Tibial nerve (tissue), 4 donors: ENCODE data around the gene S100A7A. TPM values are rescaled to one million over a fixed set of nuclear protein-coding genes. Genes with fewer than 3 reads are reported as not detected.

ENCODE experiments used
- DNase-seq, 2 donors: peaks; one replicate each; pipeline ENCODE4 v3.0.0-alpha.2; 2019; ENCODE audit warnings: low spot score in 2 of 2
- H3K27ac ChIP-seq, 4 donors: fragments of 200-600 bp; sonication (generic) in 3 of 4; one replicate each; pipeline ENCODE4 v1.5.1; 2017 to 2019; ENCODE audit warnings: mild to moderate bottlenecking in 1 of 4
- H3K27me3 ChIP-seq, 2 donors: fragments of 200-600 bp; sonication (generic) in 1 of 2; one replicate each; pipeline versions ENCODE4 v1.5.1 to v1.6.0; 2017 to 2019
- H3K36me3 ChIP-seq, 3 donors: fragments of 200-600 bp; sonication (generic); one replicate each; pipeline ENCODE4 v1.5.1; 2018 to 2019
- H3K4me1 ChIP-seq, 4 donors: fragments of 200-600 bp; sonication (generic) in 3 of 4; one replicate each; pipeline ENCODE4 v1.5.1; 2017 to 2019
- H3K4me3 ChIP-seq, 4 donors: fragments of 200-600 bp; sonication (generic) in 3 of 4; one replicate each; pipeline ENCODE4 v1.5.1; 2017 to 2019; ENCODE audit warnings: mild to moderate bottlenecking in 1 of 4, moderate library complexity in 1 of 4
- H3K9me3 ChIP-seq, 4 donors: fragments of 200-600 bp; sonication (generic) in 3 of 4; one replicate each; pipeline ENCODE4 v1.5.1; 2017 to 2019
- EP300 ChIP-seq, 2 donors: sonication (generic); formaldehyde crosslinking; IDR thresholded peaks; one replicate each; pipeline ENCODE4 v1.6.1; 2017; ENCODE audit warnings: antibody characterized with exemption in 2 of 2, mild to moderate bottlenecking in 1 of 2
- POLR2A ChIP-seq, 2 donors: fragments of 450-650 bp; IDR thresholded peaks; one replicate each; pipeline ENCODE4 v1.6.1; 2017; ENCODE audit warnings: antibody characterized with exemption in 2 of 2, mild to moderate bottlenecking in 2 of 2, moderate library complexity in 2 of 2
- WGBS, 2 donors: methylation state at CpG; one replicate each; pipeline ENCODE4 v1.1.5; 2018; 5-methylcytosine and 5-hydroxymethylcytosine counted together
- total RNA-seq, 4 donors: library from RNA; depleted of rRNA; stranded (reverse); fragments of >200 nt; gene quantifications; one replicate each; pipeline ENCODE4 v1.1.0, GENCODE V29; 2016
- TF ChIP-seq, protein P1 (sequence below), 5 experiments: fragments of 200-600 bp in 3 of 5; fragments of 450-650 bp in 2 of 5; sonication (generic) in 3 of 5; IDR thresholded peaks; one replicate each; pipeline ENCODE4 v1.5.1; 2016 to 2019; ENCODE audit warnings: antibody characterized with exemption in 5 of 5, mild to moderate bottlenecking in 3 of 5, moderate library complexity in 2 of 5

The S100A7A gene
- total RNA-seq, 4 donors from 2014 or later = not detected

GRCh38 chr1:153431002-153431401 is 14.7 kb downstream of the S100A7A start:
- H3K4me3 ChIP-seq = no peak overlapping the region
- no peaks in the 10 kb centered on the region for H3K4me1 ChIP-seq
- TF ChIP-seq EP300 (IDR thresholded peaks at IDR 0.05) = no peak
- TF ChIP-seq, protein P1, sequence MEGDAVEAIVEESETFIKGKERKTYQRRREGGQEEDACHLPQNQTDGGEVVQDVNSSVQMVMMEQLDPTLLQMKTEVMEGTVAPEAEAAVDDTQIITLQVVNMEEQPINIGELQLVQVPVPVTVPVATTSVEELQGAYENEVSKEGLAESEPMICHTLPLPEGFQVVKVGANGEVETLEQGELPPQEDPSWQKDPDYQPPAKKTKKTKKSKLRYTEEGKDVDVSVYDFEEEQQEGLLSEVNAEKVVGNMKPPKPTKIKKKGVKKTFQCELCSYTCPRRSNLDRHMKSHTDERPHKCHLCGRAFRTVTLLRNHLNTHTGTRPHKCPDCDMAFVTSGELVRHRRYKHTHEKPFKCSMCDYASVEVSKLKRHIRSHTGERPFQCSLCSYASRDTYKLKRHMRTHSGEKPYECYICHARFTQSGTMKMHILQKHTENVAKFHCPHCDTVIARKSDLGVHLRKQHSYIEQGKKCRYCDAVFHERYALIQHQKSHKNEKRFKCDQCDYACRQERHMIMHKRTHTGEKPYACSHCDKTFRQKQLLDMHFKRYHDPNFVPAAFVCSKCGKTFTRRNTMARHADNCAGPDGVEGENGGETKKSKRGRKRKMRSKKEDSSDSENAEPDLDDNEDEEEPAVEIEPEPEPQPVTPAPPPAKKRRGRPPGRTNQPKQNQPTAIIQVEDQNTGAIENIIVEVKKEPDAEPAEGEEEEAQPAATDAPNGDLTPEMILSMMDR (IDR thresholded peaks at IDR 0.05) = no peak
- no peak for TF ChIP-seq POLR2A (IDR thresholded peaks at IDR 0.05)
- 84 to 86% methylated on average over 17 of the region's 17 CpGs for WGBS, 2 donors
- H3K27me3 ChIP-seq = no peaks in the 10 kb centered on the region
- DNase-seq = no peak
- no peaks in the 10 kb centered on the region for H3K9me3 ChIP-seq
- no peak overlapping the region for H3K27ac ChIP-seq
- H3K36me3 ChIP-seq = no peaks in the 10 kb centered on the region

GRCh38 chr1:153431427-153431826 is 15.1 kb downstream of the S100A7A start:
- Histone ChIP-seq H3K4me1 (no peaks in the 10 kb centered on the region), H3K4me3 (no peak overlapping the region), H3K27ac (no peak overlapping the region), H3K27me3 (no peaks in the 10 kb centered on the region), H3K36me3 (no peaks in the 10 kb centered on the region), H3K9me3 (no peaks in the 10 kb centered on the region)
- 80 to 82% methylated on average over 3 of the region's 3 CpGs for WGBS, 2 donors
- DNase-seq = no peak
- TF ChIP-seq EP300 (IDR thresholded peaks at IDR 0.05) (no peak), POLR2A (IDR thresholded peaks at IDR 0.05) (no peak)
- TF ChIP-seq, protein P1 (IDR thresholded peaks at IDR 0.05) = no peak

DNA sequence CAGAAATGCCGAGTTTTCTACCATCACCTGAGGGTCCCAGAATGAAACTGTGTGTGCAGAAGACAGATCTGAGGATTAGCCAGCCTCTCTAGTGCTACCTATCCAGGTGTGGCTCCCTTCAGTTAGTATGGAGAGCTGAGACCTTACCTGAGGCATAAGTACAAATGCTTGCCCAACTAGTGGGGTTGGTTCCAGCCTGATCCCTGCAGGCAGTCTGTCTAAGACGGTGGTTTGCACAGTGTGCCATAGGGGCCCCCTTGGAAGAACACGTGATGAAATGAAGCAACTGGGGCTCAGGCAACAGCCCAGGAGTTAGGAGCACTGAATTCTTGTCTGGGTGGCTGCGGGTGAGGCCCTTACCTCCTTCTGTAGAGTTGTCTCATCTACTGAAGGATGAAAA is 15.6 kb downstream of the S100A7A start:
- no peak overlapping the region for H3K27ac ChIP-seq
- H3K4me1 ChIP-seq = no peaks in the 10 kb centered on the region
- no peak overlapping the region for H3K4me3 ChIP-seq
- H3K36me3 ChIP-seq = no peaks in the 10 kb centered on the region
- no peaks in the 10 kb centered on the region for H3K27me3 ChIP-seq
- 65 to 75% methylated on average over 4 of the region's 4 CpGs for WGBS, 2 donors
- no peaks in the 10 kb centered on the region for H3K9me3 ChIP-seq
- DNase-seq = no peak
- no peak for TF ChIP-seq POLR2A (IDR thresholded peaks at IDR 0.05)
- TF ChIP-seq, protein P1 (IDR thresholded peaks at IDR 0.05) = no peak
- TF ChIP-seq EP300 (IDR thresholded peaks at IDR 0.05) = no peak

DNA sequence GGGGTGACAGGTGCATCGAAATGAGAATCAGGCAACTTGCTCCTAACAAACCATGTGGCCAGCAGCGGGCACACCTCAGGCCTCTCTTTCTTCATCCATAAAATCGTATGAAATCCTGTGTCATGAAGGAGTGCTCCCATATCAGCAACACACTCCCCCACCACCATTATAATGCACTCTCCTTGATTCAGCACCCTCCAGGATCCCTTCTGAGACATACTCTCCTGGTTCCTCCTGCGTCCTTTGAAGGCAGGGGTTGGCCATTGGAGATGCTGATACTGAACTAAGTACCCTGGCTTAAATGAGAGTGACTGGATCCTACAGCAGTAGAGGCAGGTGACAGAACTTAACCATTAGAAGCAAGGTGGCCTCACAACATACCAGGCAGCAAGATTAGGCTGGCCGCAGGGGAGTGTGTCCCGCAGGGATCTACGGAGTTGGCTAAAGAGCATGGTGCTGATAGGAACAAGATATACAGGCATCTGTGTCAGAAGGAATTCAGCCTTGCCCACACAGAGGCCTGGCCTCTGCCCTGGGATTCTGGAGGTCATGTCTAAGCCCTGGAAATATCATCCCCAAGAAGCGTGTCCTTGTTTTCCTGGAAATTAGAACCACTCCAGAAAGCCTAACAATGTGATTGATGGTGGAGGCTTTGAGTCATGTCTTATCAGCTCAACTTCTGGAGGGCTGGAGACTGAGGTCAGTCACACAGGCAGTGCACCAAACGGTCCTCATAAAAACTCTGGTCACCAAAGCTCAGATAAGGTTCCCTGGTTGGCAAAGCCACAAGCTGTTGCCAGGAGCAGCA is 16.8 kb downstream of the S100A7A start:
- H3K36me3 ChIP-seq = no peaks in the 10 kb centered on the region
- H3K27me3 ChIP-seq = no peaks in the 10 kb centered on the region
- WGBS, 2 donors = 70 to 72% methylated on average over 9 of the region's 9 CpGs
- TF ChIP-seq EP300 (IDR thresholded peaks at IDR 0.05) = no peak
- no peak for TF ChIP-seq POLR2A (IDR thresholded peaks at IDR 0.05)
- TF ChIP-seq, protein P1 (IDR thresholded peaks at IDR 0.05) = no peak
- no peaks in the 10 kb centered on the region for H3K9me3 ChIP-seq
- H3K4me3 ChIP-seq = no peak overlapping the region
- H3K27ac ChIP-seq = no peak overlapping the region
- H3K4me1 ChIP-seq = no peaks in the 10 kb centered on the region
- DNase-seq = no peak

GRCh38 chr1:153434746-153435455 is 18.6 kb downstream of the S100A7A start:
- no peaks in the 10 kb centered on the region for H3K4me1 ChIP-seq
- TF ChIP-seq EP300 (IDR thresholded peaks at IDR 0.05) (no peak), POLR2A (IDR thresholded peaks at IDR 0.05) (no peak)
- TF ChIP-seq, protein P1 (IDR thresholded peaks at IDR 0.05) = no peak
- H3K36me3 ChIP-seq = no peaks in the 10 kb centered on the region
- H3K27ac ChIP-seq = no peak overlapping the region
- H3K4me3 ChIP-seq = no peak overlapping the region
- no peaks in the 10 kb centered on the region for H3K9me3 ChIP-seq
- no peaks in the 10 kb centered on the region for H3K27me3 ChIP-seq
- DNase-seq = no peak
- WGBS, 2 donors = 77 to 84% methylated on average over 11 of the region's 11 CpGs
